SK-N-SH treated with all-trans-retinoic acid at 6 μM for 48 hours (cell line): ENCODE data around the gene DNAJC6.

Experiments used
- ATAC-seq: fragments of 200-7000 bp; cut with Tn5 transposase; 3 replicates; pipeline ENCODE4 v1.9.1; 2020; ENCODE audit warnings: mild to moderate bottlenecking, moderate library complexity
- ARNTL ChIP-seq: fragments of 450-650 bp; formaldehyde crosslinking; IDR thresholded peaks from 2 replicates; pipeline ENCODE4 v1.5.0; 2020; ENCODE audit warnings: low read depth, mild to moderate bottlenecking, moderate library complexity, borderline replicate concordance
- BACH2 ChIP-seq: fragments of 250-450 bp; sonication (Bioruptor Pico); IDR thresholded peaks from 2 replicates; pipeline ENCODE4 v1.9.0; 2021; ENCODE audit warnings: mild to moderate bottlenecking, borderline replicate concordance
- CSDC2 ChIP-seq: fragments of 250-450 bp; sonication (Bioruptor Pico); IDR thresholded peaks from 2 replicates; pipeline ENCODE4 v1.5.0; 2020; ENCODE audit warnings: mild to moderate bottlenecking, moderate library complexity
- ESRRG ChIP-seq: fragments of 250-450 bp; sonication (Bioruptor Pico); IDR thresholded peaks from 2 replicates; pipeline ENCODE4 v1.6.1; 2021; ENCODE audit warnings: mild to moderate bottlenecking
- GLIS3 ChIP-seq: fragments of 250-450 bp; sonication (Bioruptor Pico); IDR thresholded peaks from 2 replicates; pipeline ENCODE4 v1.5.0; 2020; ENCODE audit warnings: mild to moderate bottlenecking, moderate library complexity
- OSR1 ChIP-seq: fragments of 250-450 bp; sonication (Bioruptor Pico); IDR thresholded peaks from 2 replicates; pipeline ENCODE4 v1.8.0; 2022; ENCODE audit warnings: moderate library complexity, mild to moderate bottlenecking, inconsistent platforms
- PPARA ChIP-seq: fragments of 250-450 bp; sonication (Bioruptor Pico); IDR thresholded peaks from 2 replicates; pipeline ENCODE4 v1.5.0; 2020; ENCODE audit warnings: mild to moderate bottlenecking, borderline replicate concordance
- RARB ChIP-seq: fragments of 250-450 bp; sonication (Bioruptor Pico); IDR thresholded peaks from 2 replicates; pipeline ENCODE4 v1.8.0; 2021; ENCODE audit warnings: mild to moderate bottlenecking, moderate library complexity
- TCF4 ChIP-seq: fragments of 250-450 bp; sonication (Bioruptor Pico); IDR thresholded peaks from 2 replicates; pipeline ENCODE4 v1.8.0; 2021; ENCODE audit warnings: mild to moderate bottlenecking, moderate library complexity, borderline replicate concordance
- ZC3H10 ChIP-seq: fragments of 250-450 bp; sonication (Bioruptor Pico); IDR thresholded peaks from 2 replicates; pipeline ENCODE4 v1.5.1; 2021; ENCODE audit warnings: mild to moderate bottlenecking, moderate library complexity
- ZFP3 ChIP-seq: fragments of 250-450 bp; sonication (Bioruptor Pico); IDR thresholded peaks from 2 replicates; pipeline ENCODE4 v1.5.0; 2020; ENCODE audit warnings: mild to moderate bottlenecking, moderate library complexity
- ZFP30 ChIP-seq: fragments of 450-650 bp; formaldehyde crosslinking; IDR thresholded peaks from 2 replicates; pipeline ENCODE4 v1.5.0; 2022; ENCODE audit warnings: mild to moderate bottlenecking, moderate library complexity
- ZNF565 ChIP-seq: fragments of 450-650 bp; formaldehyde crosslinking; conservative IDR thresholded peaks from 2 replicates; pipeline ENCODE4 v1.5.0; 2020; ENCODE audit warnings: low read depth, mild to moderate bottlenecking, moderate library complexity
- ZNF70 ChIP-seq: fragments of 450-650 bp; formaldehyde crosslinking; IDR thresholded peaks from 2 replicates; pipeline ENCODE4 v1.5.0; 2020; ENCODE audit warnings: mild to moderate bottlenecking, moderate library complexity
- ZNF8 ChIP-seq: fragments of 450-650 bp; formaldehyde crosslinking; IDR thresholded peaks from 2 replicates; pipeline ENCODE4 v1.5.0; 2020; ENCODE audit warnings: mild to moderate bottlenecking, moderate library complexity
- TF ChIP-seq, protein P1 (sequence below): fragments of 250-450 bp; sonication (Bioruptor Pico); IDR thresholded peaks from 2 replicates; pipeline ENCODE4 v1.8.0; 2020; ENCODE audit warnings: mild to moderate bottlenecking, moderate library complexity, borderline replicate concordance
- TF ChIP-seq, protein P2 (sequence below): fragments of 250-450 bp; sonication (Bioruptor Pico); IDR thresholded peaks from 2 replicates; pipeline ENCODE4 v1.5.1; 2021; ENCODE audit warnings: mild to moderate bottlenecking, moderate library complexity
- TF ChIP-seq, protein P3 (sequence below): fragments of 250-450 bp; sonication (Bioruptor Pico); IDR thresholded peaks from 2 replicates; pipeline ENCODE4 v1.8.0; 2021; ENCODE audit warnings: low read depth, mild to moderate bottlenecking, moderate library complexity, borderline replicate concordance

Gene DNAJC6

DNA sequence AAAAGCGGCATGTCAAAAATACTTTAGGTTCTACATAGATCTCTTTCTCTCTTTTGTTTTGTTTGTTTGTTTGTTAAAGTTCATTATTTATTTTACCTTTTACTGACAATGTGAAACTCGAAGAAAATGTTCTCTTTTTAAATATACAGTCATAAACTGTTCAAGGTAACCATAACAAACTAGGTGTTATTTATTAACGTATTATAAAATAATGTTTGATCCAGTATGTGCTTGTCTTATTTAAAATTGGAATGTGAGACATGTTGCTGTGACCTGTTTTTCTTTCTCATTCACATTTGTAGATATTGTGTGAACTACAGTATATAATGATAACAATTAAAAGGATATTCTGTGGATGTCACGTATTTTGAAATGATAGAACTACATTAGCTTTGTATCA is 105.2 kb downstream of the DNAJC6 start:
- ATAC-seq, result no peak

DNA sequence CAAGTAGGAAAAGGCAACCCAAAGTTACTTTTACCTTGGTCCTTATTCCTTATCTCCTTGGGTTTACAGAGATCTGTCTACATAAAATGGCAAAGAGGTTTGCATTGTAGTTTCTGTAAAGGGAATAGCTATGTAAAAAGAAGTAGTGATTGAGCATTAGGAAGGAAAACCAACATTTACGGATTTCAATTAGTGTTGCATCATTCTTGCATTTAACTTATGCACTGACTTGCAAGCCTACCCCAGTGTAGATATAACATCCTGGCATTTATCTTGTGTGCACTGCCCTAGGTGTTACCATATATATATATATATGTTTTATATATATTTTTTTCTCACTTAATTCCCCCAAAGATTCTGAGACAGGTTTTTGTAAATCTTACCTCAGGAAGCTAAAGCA is 107.4 kb downstream of the DNAJC6 start:
- no peak for TF ChIP-seq CSDC2 (CRISPR knock-in tag)
- TF ChIP-seq ESRRG, result no peak
- TF ChIP-seq, protein P1, sequence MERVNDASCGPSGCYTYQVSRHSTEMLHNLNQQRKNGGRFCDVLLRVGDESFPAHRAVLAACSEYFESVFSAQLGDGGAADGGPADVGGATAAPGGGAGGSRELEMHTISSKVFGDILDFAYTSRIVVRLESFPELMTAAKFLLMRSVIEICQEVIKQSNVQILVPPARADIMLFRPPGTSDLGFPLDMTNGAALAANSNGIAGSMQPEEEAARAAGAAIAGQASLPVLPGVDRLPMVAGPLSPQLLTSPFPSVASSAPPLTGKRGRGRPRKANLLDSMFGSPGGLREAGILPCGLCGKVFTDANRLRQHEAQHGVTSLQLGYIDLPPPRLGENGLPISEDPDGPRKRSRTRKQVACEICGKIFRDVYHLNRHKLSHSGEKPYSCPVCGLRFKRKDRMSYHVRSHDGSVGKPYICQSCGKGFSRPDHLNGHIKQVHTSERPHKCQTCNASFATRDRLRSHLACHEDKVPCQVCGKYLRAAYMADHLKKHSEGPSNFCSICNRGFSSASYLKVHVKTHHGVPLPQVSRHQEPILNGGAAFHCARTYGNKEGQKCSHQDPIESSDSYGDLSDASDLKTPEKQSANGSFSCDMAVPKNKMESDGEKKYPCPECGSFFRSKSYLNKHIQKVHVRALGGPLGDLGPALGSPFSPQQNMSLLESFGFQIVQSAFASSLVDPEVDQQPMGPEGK (CRISPR knock-in tag), result no peak
- TF ChIP-seq, protein P2, sequence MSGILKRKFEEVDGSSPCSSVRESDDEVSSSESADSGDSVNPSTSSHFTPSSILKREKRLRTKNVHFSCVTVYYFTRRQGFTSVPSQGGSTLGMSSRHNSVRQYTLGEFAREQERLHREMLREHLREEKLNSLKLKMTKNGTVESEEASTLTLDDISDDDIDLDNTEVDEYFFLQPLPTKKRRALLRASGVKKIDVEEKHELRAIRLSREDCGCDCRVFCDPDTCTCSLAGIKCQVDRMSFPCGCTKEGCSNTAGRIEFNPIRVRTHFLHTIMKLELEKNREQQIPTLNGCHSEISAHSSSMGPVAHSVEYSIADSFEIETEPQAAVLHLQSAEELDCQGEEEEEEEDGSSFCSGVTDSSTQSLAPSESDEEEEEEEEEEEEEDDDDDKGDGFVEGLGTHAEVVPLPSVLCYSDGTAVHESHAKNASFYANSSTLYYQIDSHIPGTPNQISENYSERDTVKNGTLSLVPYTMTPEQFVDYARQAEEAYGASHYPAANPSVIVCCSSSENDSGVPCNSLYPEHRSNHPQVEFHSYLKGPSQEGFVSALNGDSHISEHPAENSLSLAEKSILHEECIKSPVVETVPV (CRISPR knock-in tag), result no peak
- no peak for TF ChIP-seq GLIS3 (CRISPR knock-in tag)
- TF ChIP-seq TCF4 (CRISPR knock-in tag), result no peak
- no peak for TF ChIP-seq ZNF70 (CRISPR knock-in tag)
- TF ChIP-seq ZC3H10, result no peak
- TF ChIP-seq ZNF565 (CRISPR knock-in tag), result no peak
- ATAC-seq, result no peak

More for the DNA sequence above, 105.2 kb downstream of the DNAJC6 start:
- TF ChIP-seq ARNTL (CRISPR knock-in tag) (no peak), OSR1 (CRISPR knock-in tag) (no peak), ZFP3 (CRISPR knock-in tag) (no peak), PPARA (CRISPR knock-in tag) (no peak), ESRRG (no peak), GLIS3 (CRISPR knock-in tag) (no peak), ZNF565 (CRISPR knock-in tag) (no peak), ZNF70 (CRISPR knock-in tag) (no peak), RARB (no peak), BACH2 (CRISPR knock-in tag) (no peak), CSDC2 (CRISPR knock-in tag) (no peak)

DNA sequence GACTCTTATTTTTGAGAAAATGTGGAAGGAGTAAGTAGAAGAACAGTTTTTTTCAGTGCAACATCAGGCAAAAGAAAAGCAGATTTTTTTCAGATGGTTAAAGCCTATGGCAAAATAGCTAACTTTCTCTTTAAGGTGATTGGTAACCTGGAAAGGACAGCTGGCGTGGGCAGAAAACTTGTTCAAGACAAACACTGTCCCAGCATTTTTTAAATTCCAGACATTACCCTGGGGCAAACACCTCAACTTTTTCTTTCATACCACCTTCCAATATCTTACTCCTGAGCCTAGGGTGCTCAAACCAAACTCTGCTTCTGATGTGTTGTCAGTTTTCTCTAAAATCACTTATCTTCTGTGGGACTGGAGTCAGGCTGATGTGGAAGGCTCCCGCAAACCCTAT is 108.4 kb downstream of the DNAJC6 start:
- ATAC-seq, result no peak
- TF ChIP-seq ARNTL (CRISPR knock-in tag), result no peak
- no peak for TF ChIP-seq PPARA (CRISPR knock-in tag)
- no peak for TF ChIP-seq GLIS3 (CRISPR knock-in tag)
- TF ChIP-seq, protein P2 (CRISPR knock-in tag), result no peak
- TF ChIP-seq, protein P1 (CRISPR knock-in tag), result no peak
- no peak for TF ChIP-seq ZNF8
- no peak for TF ChIP-seq ZFP3 (CRISPR knock-in tag)
- no peak for TF ChIP-seq OSR1 (CRISPR knock-in tag)
- TF ChIP-seq CSDC2 (CRISPR knock-in tag), result no peak
- TF ChIP-seq ZC3H10, result no peak
- TF ChIP-seq RARB, result no peak
- no peak for TF ChIP-seq ZFP30 (CRISPR knock-in tag)
- no peak for TF ChIP-seq BACH2 (CRISPR knock-in tag)
- TF ChIP-seq ESRRG, result no peak
- TF ChIP-seq, protein P3, sequence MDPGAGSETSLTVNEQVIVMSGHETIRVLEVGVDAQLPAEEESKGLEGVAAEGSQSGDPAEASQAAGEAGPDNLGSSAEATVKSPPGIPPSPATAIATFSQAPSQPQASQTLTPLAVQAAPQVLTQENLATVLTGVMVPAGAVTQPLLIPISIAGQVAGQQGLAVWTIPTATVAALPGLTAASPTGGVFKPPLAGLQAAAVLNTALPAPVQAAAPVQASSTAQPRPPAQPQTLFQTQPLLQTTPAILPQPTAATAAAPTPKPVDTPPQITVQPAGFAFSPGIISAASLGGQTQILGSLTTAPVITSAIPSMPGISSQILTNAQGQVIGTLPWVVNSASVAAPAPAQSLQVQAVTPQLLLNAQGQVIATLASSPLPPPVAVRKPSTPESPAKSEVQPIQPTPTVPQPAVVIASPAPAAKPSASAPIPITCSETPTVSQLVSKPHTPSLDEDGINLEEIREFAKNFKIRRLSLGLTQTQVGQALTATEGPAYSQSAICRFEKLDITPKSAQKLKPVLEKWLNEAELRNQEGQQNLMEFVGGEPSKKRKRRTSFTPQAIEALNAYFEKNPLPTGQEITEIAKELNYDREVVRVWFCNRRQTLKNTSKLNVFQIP (CRISPR knock-in tag), result no peak
- TF ChIP-seq, all 23 proteins: peak for 0

DNA sequence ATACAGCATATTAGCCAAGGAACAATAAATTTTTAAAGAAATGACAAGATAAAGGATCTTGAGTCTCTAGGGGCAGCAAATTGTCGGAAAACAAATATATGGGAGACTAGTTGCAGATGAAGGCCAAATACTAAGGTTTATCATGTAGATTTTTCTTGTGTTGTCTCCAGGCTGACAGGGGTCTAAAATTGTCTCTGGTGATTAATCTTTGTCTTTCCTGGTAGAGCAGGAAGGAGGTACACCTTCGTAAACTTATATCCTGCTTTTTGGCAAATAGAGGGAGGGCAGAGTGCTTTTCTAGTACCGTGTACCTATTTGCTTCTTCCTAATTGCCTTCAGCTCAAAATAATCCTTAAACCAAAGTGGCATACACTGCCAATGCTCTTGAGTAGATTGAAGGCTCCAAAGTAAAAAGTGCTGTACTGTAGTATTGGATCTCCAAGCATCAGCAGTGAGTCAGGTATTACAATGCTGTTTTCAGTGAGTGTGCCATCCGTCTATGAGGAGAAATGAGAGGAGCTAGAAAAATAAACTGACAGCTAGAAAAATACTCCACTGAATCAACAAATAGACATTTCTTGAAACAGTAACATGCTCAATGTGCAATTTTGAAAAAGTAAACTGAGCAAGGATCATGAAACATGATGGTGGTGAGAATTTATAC is 109.3 kb downstream of the DNAJC6 start:
- no peak for ATAC-seq
- TF ChIP-seq OSR1 (CRISPR knock-in tag), result no peak
- no peak for TF ChIP-seq ESRRG
- no peak for TF ChIP-seq ZNF70 (CRISPR knock-in tag)
- no peak for TF ChIP-seq RARB
- no peak for TF ChIP-seq ZNF8
- TF ChIP-seq PPARA (CRISPR knock-in tag), result no peak
- TF ChIP-seq GLIS3 (CRISPR knock-in tag), result no peak
